ENCODE data around the gene TH.

DNA sequence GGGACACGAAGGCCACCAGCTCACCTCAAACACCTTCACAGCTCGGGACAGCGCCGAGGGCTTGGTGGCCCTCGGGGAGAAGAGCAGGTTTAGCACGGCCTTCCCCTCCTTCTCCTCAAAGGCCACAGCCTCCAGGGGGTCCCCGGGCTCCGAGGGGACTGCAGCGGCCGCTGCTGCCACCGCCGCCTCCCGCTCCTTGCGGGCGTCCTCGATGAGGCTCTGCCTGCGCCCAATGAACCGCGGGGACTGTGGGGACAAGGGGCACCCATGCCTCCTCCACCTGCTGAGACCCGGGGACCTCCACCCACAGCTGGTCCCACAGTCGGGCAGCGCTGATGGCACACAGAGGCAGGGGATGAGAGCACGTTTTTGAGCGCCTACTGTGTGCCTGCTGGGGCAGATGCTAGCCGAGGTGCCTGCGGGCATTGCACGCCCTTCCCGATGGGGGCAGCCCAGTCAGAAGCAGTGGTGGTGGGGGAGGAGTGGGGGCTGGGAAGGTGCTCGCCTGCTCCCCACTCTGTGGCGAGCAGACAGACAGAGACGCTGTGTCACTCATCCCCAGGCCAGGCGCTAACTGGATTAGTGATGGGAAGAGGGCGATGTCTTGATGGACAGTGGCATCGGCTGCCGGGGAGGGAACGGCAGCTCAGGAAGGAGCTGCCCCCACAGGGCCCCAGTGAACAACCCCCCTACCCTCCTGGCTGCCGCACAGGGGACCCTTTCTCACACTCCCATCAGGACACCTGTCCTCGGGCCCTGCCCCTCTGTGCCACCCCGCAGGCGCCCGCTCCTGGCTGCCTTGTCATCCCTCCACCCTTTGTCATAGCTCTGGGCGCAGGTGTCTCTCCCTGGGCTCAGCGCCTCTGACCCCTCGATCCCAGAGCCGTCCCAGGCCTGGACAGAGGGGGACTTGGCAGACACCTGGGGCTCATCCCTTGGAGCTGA lies 1.7 kb downstream of the TH start:
- TF ChIP-seq, protein P1, sequence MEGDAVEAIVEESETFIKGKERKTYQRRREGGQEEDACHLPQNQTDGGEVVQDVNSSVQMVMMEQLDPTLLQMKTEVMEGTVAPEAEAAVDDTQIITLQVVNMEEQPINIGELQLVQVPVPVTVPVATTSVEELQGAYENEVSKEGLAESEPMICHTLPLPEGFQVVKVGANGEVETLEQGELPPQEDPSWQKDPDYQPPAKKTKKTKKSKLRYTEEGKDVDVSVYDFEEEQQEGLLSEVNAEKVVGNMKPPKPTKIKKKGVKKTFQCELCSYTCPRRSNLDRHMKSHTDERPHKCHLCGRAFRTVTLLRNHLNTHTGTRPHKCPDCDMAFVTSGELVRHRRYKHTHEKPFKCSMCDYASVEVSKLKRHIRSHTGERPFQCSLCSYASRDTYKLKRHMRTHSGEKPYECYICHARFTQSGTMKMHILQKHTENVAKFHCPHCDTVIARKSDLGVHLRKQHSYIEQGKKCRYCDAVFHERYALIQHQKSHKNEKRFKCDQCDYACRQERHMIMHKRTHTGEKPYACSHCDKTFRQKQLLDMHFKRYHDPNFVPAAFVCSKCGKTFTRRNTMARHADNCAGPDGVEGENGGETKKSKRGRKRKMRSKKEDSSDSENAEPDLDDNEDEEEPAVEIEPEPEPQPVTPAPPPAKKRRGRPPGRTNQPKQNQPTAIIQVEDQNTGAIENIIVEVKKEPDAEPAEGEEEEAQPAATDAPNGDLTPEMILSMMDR (conservative IDR thresholded peaks at IDR 0.05; ENCODE audit: low read length), result no peak
- no peak for TF ChIP-seq EZH2phosphoT487 (IDR thresholded peaks at IDR 0.05; ENCODE audit: borderline replicate concordance)
